Gastrocnemius medialis (tissue), 4 donors: ENCODE data around the gene ACOT12.

ENCODE experiments used
- CTCF ChIP-seq, 5 experiments: fragments of 450-650 bp in 3 of 5; fragments of 200-600 bp in 2 of 5; sonication (generic) in 2 of 5; IDR thresholded peaks in 4 of 5; conservative IDR thresholded peaks in 1 of 5; 1 replicate in 4 of 5; 2 replicates in 1 of 5; pipeline ENCODE4 v1.5.1; 2016 to 2019; ENCODE audit warnings: antibody characterized with exemption in 5 of 5, mild to moderate bottlenecking in 3 of 5, moderate library complexity in 3 of 5
- POLR2A ChIP-seq, 2 donors: fragments of 450-650 bp; IDR thresholded peaks; one replicate each; pipeline ENCODE4 v1.6.1; 2017; ENCODE audit warnings: antibody characterized with exemption in 2 of 2, mild to moderate bottlenecking in 2 of 2, moderate library complexity in 2 of 2

GRCh38 chr5:81427566-81427965 lies 33.6 kb upstream of the ACOT12 start:
- TF ChIP-seq POLR2A (IDR thresholded peaks at IDR 0.05) (no peak), CTCF (IDR thresholded peaks at IDR 0.05 in 4 of 5, conservative IDR thresholded peaks at IDR 0.05 in 1 of 5) (no peak)
